PC-9 (cell line): ENCODE data around the gene HEATR9.

Experiments used
- EZH2 ChIP-seq: fragments of 200-600 bp; sonication (generic); IDR thresholded peaks from 2 replicates; pipeline ENCODE4 v1.8.0; 2017; ENCODE audit warnings: antibody characterized with exemption, low read depth
- TF ChIP-seq, protein P1 (sequence below): fragments of 200-600 bp; sonication (generic); conservative IDR thresholded peaks from 2 replicates; pipeline ENCODE4 v1.6.1; 2017; ENCODE audit warnings: mixed run types, antibody characterized with exemption, mild to moderate bottlenecking, moderate library complexity

DNA sequence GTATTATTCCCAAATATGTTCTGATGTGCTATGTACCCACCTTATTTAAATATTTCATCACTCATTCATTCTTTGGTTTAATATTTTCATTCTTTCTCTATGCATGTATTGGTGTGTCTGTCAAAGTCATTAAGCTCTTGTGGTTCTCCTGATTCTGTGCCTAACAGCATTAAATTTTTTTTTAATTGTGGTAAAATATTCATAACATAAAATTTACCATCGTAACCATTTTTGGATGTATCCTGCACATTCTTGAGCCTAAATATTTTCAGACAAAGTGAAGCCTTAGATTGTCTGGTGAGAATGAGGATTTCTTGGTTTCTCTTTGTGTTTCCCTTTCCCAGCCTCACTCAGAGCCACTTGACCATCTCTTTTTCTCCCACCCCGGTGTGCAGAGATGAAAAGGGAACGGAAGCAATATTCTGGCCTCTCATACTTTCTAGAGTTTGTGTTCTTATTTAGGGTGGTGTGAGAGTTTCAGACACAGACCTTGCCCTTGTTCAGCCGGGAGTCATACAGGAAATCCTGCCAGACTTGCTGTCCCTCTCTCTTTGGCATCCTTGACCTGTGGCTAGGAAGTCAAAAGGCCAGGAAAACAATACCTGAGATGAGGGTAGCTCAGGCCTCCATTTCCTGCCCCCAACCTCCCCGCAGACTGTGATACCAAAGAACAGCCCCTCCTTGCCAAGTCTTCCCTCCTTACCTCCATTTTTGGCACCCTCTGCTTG, 6.5 kb upstream of the HEATR9 start:
- TF ChIP-seq EZH2 = no peak
- TF ChIP-seq, protein P1, sequence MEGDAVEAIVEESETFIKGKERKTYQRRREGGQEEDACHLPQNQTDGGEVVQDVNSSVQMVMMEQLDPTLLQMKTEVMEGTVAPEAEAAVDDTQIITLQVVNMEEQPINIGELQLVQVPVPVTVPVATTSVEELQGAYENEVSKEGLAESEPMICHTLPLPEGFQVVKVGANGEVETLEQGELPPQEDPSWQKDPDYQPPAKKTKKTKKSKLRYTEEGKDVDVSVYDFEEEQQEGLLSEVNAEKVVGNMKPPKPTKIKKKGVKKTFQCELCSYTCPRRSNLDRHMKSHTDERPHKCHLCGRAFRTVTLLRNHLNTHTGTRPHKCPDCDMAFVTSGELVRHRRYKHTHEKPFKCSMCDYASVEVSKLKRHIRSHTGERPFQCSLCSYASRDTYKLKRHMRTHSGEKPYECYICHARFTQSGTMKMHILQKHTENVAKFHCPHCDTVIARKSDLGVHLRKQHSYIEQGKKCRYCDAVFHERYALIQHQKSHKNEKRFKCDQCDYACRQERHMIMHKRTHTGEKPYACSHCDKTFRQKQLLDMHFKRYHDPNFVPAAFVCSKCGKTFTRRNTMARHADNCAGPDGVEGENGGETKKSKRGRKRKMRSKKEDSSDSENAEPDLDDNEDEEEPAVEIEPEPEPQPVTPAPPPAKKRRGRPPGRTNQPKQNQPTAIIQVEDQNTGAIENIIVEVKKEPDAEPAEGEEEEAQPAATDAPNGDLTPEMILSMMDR = no peak
